Measurements from ENCODE around the gene OCA2. TPM values are rescaled to one million over a fixed set of nuclear protein-coding genes. Genes with fewer than 3 reads are reported as not detected.
A peak's percentile ranks its signal among the peaks of the same experiment; 100 is the strongest.

Gene OCA2
- polyA plus RNA-seq, 3 donors: 8.2 to 11.0 (median 8.5) TPM

DNA sequence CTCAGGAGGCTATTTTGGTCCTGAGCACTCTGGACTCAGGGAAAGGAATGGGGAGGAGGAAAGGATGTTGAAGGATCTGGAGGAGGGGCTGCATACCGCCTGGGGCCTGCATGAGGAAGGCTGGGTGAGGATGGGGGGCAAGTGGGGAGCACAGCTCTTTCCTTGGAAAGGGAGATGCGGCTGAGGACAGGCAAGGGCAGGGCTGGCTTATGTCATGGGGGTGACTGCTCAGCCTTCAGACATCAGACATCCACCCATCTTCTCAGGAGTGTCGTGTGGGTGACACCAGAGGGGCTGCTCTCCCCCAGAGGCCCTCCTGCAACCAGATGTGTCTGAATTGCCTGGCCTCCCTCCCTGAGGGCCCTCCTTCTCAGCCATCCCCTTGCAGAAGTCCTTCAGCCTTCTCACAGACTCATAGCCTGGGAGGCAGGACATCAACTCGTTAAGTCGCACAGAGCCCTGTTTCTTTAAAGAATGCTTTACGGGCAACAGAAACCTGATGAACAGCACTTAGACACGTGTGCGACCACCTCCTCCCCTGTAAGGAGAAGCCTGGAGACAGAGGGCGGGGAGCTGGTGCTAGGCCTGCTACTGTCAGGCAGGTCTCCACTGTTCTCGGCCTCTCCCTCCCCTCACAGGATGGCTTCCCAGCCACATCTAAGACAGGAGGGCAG is 252.3 kb downstream of the OCA2 start:
- DNase-seq (ENCODE audit: extremely low read depth in 1 of 11, low read depth in 9 of 11, low spot score in 4 of 11): no peak

- DNase-seq (ENCODE audit: extremely low read depth in 1 of 11, low read depth in 9 of 11, low spot score in 4 of 11): no peak
Measured at GRCh38 chr15:27845535-27846369, 253.4 kb downstream of the OCA2 start.

GRCh38 chr15:27844018-27844666 is 255.0 kb downstream of the OCA2 start:
- DNase-seq (ENCODE audit: extremely low read depth in 1 of 11, low read depth in 9 of 11, low spot score in 4 of 11): no peak

DNA sequence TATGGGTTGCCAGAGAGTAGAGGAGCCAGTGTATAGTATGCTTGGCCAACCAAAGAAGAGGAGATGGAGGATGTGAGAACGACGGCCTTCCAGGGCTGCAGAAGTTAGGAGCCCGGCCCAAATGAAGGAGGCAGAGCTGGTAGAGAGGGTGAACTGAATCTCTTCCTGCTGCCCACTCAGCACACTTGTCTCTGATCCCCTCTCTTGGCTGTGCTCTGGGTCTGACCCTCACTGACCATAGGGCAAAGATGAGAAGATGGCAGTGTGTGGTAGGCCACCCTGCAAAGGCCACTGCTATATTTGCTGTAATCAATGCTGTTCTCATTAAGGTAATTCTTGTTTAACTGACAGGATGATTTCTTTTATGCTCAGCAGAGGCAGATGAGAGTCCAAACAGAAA is 256.0 kb downstream of the OCA2 start:
- no peak for DNase-seq (ENCODE audit: extremely low read depth in 1 of 11, low read depth in 9 of 11, low spot score in 4 of 11)

DNA sequence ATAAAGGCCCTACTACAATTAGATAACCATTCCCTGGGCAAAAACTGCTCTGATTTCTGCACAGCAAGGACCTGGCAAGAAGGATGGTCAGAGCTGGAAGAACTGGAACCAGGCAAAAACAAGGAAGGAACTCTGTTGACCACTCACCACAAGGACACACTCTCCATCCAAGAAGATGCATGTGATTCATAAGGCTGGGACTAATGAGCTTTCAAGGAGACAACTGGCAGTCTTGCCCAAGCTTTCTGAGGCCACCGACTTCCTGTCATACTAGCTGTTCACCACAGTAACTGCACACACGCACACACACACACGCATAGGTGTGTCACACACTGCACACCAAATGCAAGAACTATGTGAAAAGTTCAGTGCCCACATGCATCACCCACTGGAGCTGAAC is 256.6 kb downstream of the OCA2 start:
- DNase-seq (ENCODE audit: extremely low read depth in 1 of 11, low read depth in 9 of 11, low spot score in 4 of 11): no peak

GRCh38 chr15:27835233-27835939 is 263.7 kb downstream of the OCA2 start:
- no peak for DNase-seq (ENCODE audit: extremely low read depth in 1 of 11, low read depth in 9 of 11, low spot score in 4 of 11)

- no peak for DNase-seq (ENCODE audit: extremely low read depth in 1 of 11, low read depth in 9 of 11, low spot score in 4 of 11)
Measured at GRCh38 chr15:27834684-27835083, 264.4 kb downstream of the OCA2 start.

DNA sequence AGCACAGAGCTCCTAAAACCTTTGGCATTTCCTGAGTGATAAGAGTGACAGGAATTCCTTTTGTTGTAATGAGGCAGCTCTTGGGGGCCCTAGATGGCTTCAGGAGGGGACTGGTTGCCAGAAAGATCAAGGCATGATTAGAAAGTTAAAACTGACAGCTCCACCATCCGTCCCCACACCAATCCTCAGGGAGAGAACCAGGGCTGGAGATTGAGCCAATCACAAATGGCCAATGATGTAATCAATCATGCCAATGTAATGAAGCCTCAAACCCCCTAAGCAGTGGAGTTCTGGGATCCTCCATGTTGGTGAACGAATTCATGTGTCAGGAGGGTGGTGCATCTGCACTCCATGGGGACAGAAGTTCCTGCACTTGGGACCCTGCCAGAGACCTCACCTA is 265.1 kb downstream of the OCA2 start:
- no peak for DNase-seq (ENCODE audit: extremely low read depth in 1 of 11, low read depth in 9 of 11, low spot score in 4 of 11)

DNA sequence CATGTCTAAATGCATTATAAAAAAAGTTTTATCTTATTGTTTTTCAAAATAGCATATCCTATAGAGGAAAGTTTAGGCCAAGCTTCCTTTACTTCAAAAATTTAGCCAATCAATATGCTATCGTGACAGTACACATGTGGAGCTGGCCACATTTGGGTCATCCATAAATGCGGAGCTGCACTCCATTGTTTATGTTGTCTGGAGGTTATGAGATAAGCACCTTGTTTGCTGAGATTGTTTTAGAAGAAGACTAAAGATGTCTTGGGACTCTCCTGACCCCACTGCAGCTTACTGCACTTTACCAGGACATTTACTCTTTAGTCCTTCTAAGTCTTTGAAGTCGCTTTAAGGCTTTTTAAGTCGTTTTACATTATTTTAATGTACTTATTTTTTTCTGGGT is 265.9 kb downstream of the OCA2 start:
- no peak for DNase-seq (ENCODE audit: extremely low read depth in 1 of 11, low read depth in 9 of 11, low spot score in 4 of 11)

DNA sequence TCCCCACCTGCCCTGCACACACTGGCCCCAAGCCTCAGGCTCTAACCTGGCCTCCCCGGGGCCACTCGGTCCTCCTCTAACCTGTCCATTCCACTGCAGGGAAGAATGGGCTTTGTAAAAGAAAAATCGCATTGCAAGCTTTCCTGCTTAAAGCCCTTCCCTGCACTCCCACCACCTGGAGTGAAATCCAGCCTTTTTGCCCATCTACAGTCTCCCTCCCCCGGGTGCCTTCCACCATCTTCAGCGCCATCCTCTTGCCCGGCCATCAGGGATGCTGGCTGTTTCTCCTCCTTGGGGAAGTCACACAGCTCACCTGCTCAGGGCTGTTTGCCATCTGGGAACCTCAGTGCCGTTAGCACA is 266.9 kb downstream of the OCA2 start:
- DNase-seq (ENCODE audit: extremely low read depth in 1 of 11, low read depth in 9 of 11, low spot score in 4 of 11): no peak

DNA sequence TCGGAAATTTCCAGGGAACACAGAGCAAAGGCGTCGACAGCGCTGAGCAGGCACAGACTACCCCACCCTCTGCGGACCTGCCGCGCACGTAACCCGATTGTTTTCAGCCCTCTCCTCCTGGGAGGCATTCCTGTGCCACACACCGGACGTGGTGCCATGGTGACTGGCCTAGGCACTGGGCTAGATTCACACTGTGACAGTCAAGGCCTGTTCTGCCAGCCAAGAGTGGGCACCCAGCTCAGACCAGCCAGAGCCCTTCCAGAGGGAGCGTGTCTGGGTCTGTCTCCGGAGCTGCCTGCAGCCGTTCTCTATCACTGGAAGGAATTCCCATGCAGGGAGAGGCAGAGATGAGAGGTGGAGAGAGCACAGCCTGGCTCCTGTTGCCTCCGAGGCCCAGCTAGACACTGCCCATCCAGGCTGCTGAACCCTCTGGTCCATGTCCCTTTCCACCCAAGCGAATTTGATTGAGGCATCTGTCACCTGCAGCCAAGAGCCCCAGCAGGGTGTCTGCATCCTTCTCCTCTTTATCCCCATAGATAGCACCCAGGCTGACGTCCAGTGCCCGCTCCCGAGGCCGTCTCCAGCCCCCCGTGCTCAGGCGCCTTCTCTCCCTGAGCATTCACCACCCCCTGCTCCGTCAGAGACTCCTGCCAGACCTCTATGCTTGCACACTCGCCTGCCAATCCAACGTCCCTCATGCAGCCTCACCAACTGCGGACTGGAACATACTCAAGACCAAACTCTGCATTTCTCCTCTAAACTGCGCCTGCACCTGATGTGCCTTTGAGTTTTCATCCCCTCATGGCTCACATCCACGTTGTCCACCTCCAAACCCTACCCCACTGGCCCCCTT is 267.5 kb downstream of the OCA2 start:
- DNase-seq (ENCODE audit: extremely low read depth in 1 of 11, low read depth in 9 of 11, low spot score in 4 of 11): no peak

- peak in 1 of 11 donors; percentile 17 for DNase-seq (ENCODE audit: extremely low read depth in 1 of 11, low read depth in 9 of 11, low spot score in 4 of 11)
Measured at GRCh38 chr15:27828746-27829145, 270.4 kb downstream of the OCA2 start.

DNA sequence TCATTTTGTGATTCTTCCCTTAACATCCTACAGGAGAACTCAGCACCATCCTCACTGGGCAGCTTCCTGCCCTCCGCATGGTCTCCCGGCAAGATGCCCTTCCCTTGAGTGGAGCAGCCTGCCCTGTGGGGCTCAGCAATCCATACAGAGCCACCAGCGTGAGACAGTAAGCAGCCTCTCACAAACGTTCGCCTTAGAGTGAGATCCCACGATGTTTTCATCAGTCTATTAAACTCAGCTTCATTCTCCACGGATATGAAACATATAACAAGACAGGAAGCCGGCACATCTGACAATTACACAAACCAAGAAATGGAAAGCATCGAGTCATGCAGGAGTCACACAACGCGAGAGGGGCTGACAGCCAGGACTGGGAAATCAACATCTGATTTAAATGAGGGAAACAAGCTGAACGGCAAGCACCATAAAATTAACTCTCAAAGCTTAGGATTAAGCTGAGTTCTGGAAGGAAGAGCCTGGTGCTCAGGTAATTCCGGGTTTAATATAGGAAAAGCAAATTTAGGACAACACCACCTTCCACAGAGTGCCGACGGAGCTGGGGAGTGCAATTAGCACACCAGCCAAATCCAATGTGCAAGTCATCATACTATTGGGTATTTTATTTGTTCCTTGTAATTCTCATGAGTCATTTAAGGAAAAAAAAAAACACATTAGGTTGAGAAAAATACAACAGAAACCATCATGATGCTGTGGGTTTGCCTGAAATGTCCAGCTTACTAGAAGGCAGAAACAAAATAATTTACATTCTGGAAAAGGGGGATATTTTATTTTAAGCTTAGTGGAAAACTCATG is 272.0 kb downstream of the OCA2 start:
- DNase-seq (ENCODE audit: extremely low read depth in 1 of 11, low read depth in 9 of 11, low spot score in 4 of 11): no peak

GRCh38 chr15:27826411-27826810 is 272.7 kb downstream of the OCA2 start:
- DNase-seq (ENCODE audit: extremely low read depth in 1 of 11, low read depth in 9 of 11, low spot score in 4 of 11): no peak

GRCh38 chr15:27824841-27825422 is 274.2 kb downstream of the OCA2 start:
- no peak for DNase-seq (ENCODE audit: extremely low read depth in 1 of 11, low read depth in 9 of 11, low spot score in 4 of 11)

- DNase-seq (ENCODE audit: extremely low read depth in 1 of 11, low read depth in 9 of 11, low spot score in 4 of 11): no peak
Measured at GRCh38 chr15:27821273-27821672, 277.8 kb downstream of the OCA2 start.

DNA sequence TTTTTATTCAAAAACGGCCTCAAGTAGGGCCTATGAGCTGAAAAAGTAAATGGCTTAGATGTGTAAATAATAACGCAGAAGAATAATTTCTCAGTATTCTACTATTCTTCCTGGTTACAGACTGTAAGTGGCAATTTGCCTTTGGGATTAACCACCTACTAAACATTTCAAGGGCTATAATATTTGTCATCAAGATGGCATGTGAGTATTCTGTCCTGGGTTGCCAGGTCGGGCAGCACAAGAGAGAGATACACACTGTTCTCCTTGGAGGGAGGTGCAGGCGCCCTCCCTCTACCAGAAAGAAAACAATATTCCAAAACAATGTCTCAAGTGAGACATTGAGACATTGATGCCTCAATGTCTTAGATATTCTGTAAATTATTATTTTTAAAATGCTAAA is 278.4 kb downstream of the OCA2 start:
- DNase-seq (ENCODE audit: extremely low read depth in 1 of 11, low read depth in 9 of 11, low spot score in 4 of 11): no peak

DNA sequence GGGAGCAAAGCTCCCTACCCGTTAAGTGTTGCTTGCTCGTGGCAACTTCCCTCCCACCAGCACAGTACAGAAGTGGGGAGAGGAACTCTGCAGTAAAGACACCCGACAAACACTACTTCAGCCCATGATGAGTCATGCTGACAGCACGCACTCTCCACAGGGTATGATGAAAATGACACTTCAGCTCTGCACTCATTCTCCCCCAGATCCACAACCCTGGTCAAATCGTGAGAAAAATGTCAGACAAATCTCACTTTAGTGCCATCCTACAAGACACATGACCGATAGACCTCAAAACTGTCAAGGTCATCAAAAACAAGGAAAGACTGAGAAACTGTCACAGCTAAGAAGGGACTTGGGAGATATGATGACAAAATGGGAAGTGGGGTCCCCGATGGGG is 278.9 kb downstream of the OCA2 start:
- DNase-seq (ENCODE audit: extremely low read depth in 1 of 11, low read depth in 9 of 11, low spot score in 4 of 11): no peak

All from renal cortex interstitium (tissue), 11 donors.